SU-DHL-6 (cell line): Measurements from ENCODE around the gene EPS8.

Experiments
- H2AFZ ChIP-seq: fragments of 200-600 bp; sonication (generic); 2 replicates; pipeline ENCODE4 v1.6.1; 2014; ENCODE audit warnings: low read depth, mild to moderate bottlenecking, moderate library complexity, mixed read lengths, antibody characterized with exemption, low read length; ENCODE audit not compliant: severe bottlenecking
- H3F3A ChIP-seq: fragments of 200-600 bp; shearing (Covaris generic); 2 replicates; pipeline ENCODE4 v1.6.0; 2016; ENCODE audit warnings: antibody characterized with exemption, mild to moderate bottlenecking; ENCODE audit not compliant: insufficient read depth
- H3K27ac ChIP-seq: fragments of 200-600 bp; sonication (generic); 2 replicates; pipeline ENCODE4 v1.5.1; 2016; ENCODE audit warnings: low read depth, mild to moderate bottlenecking, low read length, moderate library complexity, mixed read lengths
- H3K27me3 ChIP-seq: fragments of 200-600 bp; sonication (generic), shearing (Covaris generic); 2 replicates; pipeline ENCODE4 v1.6.0; 2014; ENCODE audit warnings: mild to moderate bottlenecking, low read length
- H3K36me3 ChIP-seq: fragments of 200-600 bp; sonication (generic); 2 replicates; pipeline ENCODE4 v1.6.1; 2014; ENCODE audit warnings: mild to moderate bottlenecking, low read length, mixed read lengths
- H3K4me2 ChIP-seq: fragments of 300-600, 200-600 bp; shearing (Covaris generic), sonication (generic); 2 replicates; pipeline ENCODE4 v1.6.0; 2014; ENCODE audit warnings: low read length, low read depth, mild to moderate bottlenecking; ENCODE audit not compliant: poor library complexity, severe bottlenecking
- H3K4me3 ChIP-seq: fragments of 200-600 bp; sonication (generic); 2 replicates; pipeline ENCODE4 v1.5.1; 2014; ENCODE audit warnings: antibody characterized with exemption, low read length, mild to moderate bottlenecking, mixed read lengths; ENCODE audit not compliant: insufficient read depth, poor library complexity, severe bottlenecking
- H3K79me2 ChIP-seq: fragments of 200-600 bp; sonication (generic); 2 replicates; pipeline ENCODE4 v1.6.1; 2014; ENCODE audit warnings: mild to moderate bottlenecking, low read length, moderate library complexity; ENCODE audit not compliant: insufficient read depth
- H3K9ac ChIP-seq: fragments of 200-600 bp; sonication (generic); 2 replicates; pipeline ENCODE4 v1.7.0; 2014; ENCODE audit warnings: mild to moderate bottlenecking, low read length
- H3K9me2 ChIP-seq: fragments of 200-600 bp; sonication (generic); replicated peaks from 2 replicates; pipeline ENCODE4 v1.6.1; 2014; ENCODE audit warnings: low read length; ENCODE audit not compliant: insufficient read depth
- H3K9me3 ChIP-seq: fragments of 200-600 bp; sonication (generic); 2 replicates; pipeline ENCODE4 v1.6.1; 2014; ENCODE audit warnings: low read length, mixed read lengths; ENCODE audit not compliant: insufficient read depth
- H4K20me1 ChIP-seq: fragments of 200-600 bp; sonication (generic); 2 replicates; pipeline ENCODE4 v1.6.1; 2014; ENCODE audit warnings: low read depth, mild to moderate bottlenecking, antibody characterized with exemption, low read length, moderate library complexity, mixed read lengths
- EZH2phosphoT487 ChIP-seq: fragments of 200-600 bp; sonication (generic), shearing (Covaris generic); conservative IDR thresholded peaks from 2 replicates; pipeline ENCODE4 v1.6.1; 2018; ENCODE audit warnings: mild to moderate bottlenecking, antibody characterized with exemption, low read length, moderate library complexity, mixed read lengths
- TF ChIP-seq, protein P1 (sequence below): fragments of 200-600 bp; sonication (generic); IDR thresholded peaks from one replicate; pipeline ENCODE4 v1.5.1; 2017; ENCODE audit warnings: antibody characterized with exemption, mild to moderate bottlenecking, low read length, moderate library complexity; ENCODE audit not compliant: insufficient read depth, poor library complexity, severe bottlenecking

Gene EPS8

DNA sequence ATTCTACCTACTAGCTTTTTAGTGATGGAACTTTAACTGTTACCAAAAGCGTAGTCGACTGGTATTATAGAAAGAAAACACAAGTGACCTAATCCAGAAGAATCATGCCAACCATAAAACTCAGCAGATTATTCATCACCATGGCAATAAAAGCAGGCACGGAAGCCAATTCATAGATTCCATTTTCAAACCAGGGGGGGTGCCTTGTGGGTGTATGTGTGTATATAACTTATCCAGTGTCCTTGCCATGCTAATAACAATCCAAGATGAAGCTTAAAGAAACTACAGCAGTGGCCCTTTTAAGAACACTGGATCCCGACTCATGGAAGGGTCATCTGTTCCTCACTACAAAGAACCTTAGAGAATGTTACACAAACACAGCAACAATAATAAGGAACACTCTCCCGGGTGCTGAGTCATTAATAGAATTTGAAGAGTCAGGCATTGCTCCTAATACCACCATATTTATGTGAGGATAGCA is 61.0 kb downstream of the EPS8 start:
- H2AFZ ChIP-seq, result no peak overlapping the region
- no peaks in the 10 kb centered on the region for H3K36me3 ChIP-seq
- no peak overlapping the region for H3K4me2 ChIP-seq
- no peaks in the 10 kb centered on the region for H3K27me3 ChIP-seq
- no peaks in the 10 kb centered on the region for H3K79me2 ChIP-seq
- H3F3A ChIP-seq, result no peaks in the 10 kb centered on the region
- no peak overlapping the region for H3K27ac ChIP-seq
- TF ChIP-seq EZH2phosphoT487, result no peak
- TF ChIP-seq, protein P1, sequence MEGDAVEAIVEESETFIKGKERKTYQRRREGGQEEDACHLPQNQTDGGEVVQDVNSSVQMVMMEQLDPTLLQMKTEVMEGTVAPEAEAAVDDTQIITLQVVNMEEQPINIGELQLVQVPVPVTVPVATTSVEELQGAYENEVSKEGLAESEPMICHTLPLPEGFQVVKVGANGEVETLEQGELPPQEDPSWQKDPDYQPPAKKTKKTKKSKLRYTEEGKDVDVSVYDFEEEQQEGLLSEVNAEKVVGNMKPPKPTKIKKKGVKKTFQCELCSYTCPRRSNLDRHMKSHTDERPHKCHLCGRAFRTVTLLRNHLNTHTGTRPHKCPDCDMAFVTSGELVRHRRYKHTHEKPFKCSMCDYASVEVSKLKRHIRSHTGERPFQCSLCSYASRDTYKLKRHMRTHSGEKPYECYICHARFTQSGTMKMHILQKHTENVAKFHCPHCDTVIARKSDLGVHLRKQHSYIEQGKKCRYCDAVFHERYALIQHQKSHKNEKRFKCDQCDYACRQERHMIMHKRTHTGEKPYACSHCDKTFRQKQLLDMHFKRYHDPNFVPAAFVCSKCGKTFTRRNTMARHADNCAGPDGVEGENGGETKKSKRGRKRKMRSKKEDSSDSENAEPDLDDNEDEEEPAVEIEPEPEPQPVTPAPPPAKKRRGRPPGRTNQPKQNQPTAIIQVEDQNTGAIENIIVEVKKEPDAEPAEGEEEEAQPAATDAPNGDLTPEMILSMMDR, result no peak
- H3K9ac ChIP-seq, result no peak overlapping the region
- H3K9me2 ChIP-seq, result no peaks in the 10 kb centered on the region
- no peaks in the 10 kb centered on the region for H4K20me1 ChIP-seq
- H3K4me3 ChIP-seq, result no peak overlapping the region
- no peaks in the 10 kb centered on the region for H3K9me3 ChIP-seq

DNA sequence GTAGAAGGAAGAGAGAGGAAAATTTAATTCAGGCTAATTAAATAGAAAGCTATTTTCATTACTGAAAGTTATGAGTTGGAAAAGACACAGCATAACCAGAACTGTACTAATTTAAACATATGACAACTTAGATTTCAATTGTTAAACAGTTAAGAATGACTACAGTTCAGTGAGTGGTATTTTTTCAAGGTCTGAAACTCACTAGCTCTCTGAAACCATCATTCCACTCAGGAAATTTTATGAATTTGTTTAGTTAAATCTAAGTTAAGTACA is 62.4 kb downstream of the EPS8 start:
- no peak overlapping the region for H3K4me3 ChIP-seq

DNA sequence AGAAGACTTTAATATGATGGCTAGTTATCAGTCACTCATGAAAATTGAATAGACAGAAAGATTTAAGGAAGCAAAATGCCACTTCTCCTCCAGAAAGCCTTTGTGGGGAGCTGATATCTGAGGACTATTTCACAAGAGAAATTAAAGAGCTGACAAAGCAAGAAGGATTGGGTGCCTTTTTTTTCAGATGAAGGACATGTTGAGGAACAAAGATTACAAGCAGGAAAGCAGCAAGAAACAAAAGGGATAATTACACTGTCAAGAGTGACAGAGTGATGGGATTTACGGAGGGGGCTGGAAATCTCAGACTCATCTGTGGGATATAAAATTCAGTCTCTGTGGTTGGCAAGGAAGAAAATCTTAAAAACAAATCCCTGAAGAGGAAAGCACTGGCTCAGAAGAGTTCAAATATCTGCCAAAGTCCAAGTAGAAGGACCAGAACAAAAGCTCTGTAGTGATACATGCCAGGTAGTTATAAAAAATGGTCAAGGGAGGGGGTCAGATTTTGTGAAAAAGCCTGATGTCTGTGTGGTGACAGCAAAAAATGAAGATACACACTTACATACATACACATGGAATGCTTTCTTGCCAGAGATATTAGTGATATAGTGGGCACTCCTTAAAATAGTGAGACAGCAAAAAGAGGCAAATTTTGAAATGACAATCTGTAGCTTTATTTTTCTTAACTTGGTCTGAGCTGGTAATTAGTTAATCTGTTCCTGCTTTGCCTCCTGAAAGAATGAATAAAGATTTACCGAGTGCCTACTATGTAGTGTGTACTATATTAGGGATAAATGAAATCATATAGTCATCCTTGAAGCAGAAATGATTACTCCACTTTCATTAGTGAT is 62.9 kb downstream of the EPS8 start:
- H3K79me2 ChIP-seq, result no peaks in the 10 kb centered on the region

More for the DNA sequence above, 62.4 kb downstream of the EPS8 start:
- no peak overlapping the region for H3K4me2 ChIP-seq
- no peaks in the 10 kb centered on the region for H3K27me3 ChIP-seq
- H2AFZ ChIP-seq, result no peak overlapping the region
- H3K9me2 ChIP-seq, result no peaks in the 10 kb centered on the region
- TF ChIP-seq, protein P1, result no peak
- no peak for TF ChIP-seq EZH2phosphoT487
- H3F3A ChIP-seq, result no peaks in the 10 kb centered on the region
- no peaks in the 10 kb centered on the region for H3K79me2 ChIP-seq
- no peaks in the 10 kb centered on the region for H3K36me3 ChIP-seq
- no peaks in the 10 kb centered on the region for H3K9me3 ChIP-seq
- no peaks in the 10 kb centered on the region for H4K20me1 ChIP-seq
- H3K9ac ChIP-seq, result no peak overlapping the region
- H3K27ac ChIP-seq, result no peak overlapping the region

More for the DNA sequence above, 62.9 kb downstream of the EPS8 start:
- H3K36me3 ChIP-seq, result no peaks in the 10 kb centered on the region
- TF ChIP-seq EZH2phosphoT487, result no peak
- TF ChIP-seq, protein P1, result no peak
- no peaks in the 10 kb centered on the region for H3F3A ChIP-seq
- no peaks in the 10 kb centered on the region for H4K20me1 ChIP-seq
- no peak overlapping the region for H3K4me3 ChIP-seq
- H3K9ac ChIP-seq, result no peak overlapping the region
- no peaks in the 10 kb centered on the region for H3K27me3 ChIP-seq
- H3K4me2 ChIP-seq, result no peak overlapping the region
- H3K9me3 ChIP-seq, result no peaks in the 10 kb centered on the region
- no peak overlapping the region for H3K27ac ChIP-seq
- H2AFZ ChIP-seq, result no peak overlapping the region
- H3K9me2 ChIP-seq, result no peaks in the 10 kb centered on the region
